ENCODE data around the gene MAPK4. TPM values are rescaled to one million over a fixed set of nuclear protein-coding genes. Genes with fewer than 3 reads are reported as not detected.

MAPK4 gene
- total RNA-seq, 2 donors from 2014 or later, result 2.0 to 3.8 TPM

- no peak for TF ChIP-seq CTCF (conservative IDR thresholded peaks at IDR 0.05)
- no peak for DNase-seq
- H3K9me3 Mint-ChIP-seq, result no peaks in the 10 kb centered on the region
- Histone ChIP-seq H3K27ac (ENCODE audit: low read depth, low read length) (no peak overlapping the region), H3K4me3 (ENCODE audit: low read length) (no peak overlapping the region), H3K9ac (ENCODE audit: extremely low read depth, low read length, poor library complexity, severe bottlenecking) (no peak overlapping the region), H3K36me3 (ENCODE audit: control insufficient read depth, insufficient read depth, low read length) (no peaks in the 10 kb centered on the region), H3K4me1 (ENCODE audit: control insufficient read depth, insufficient read depth, low read length) (no peaks in the 10 kb centered on the region), H3K9me3 (ENCODE audit: control insufficient read depth, low read length) (no peaks in the 10 kb centered on the region), H3K27me3 (ENCODE audit: control insufficient read depth, insufficient read depth, low read length, poor library complexity, severe bottlenecking) (no peaks in the 10 kb centered on the region)
- no peak overlapping the region for H3K27ac Mint-ChIP-seq
- no peaks in the 10 kb centered on the region for H3K27me3 Mint-ChIP-seq (ENCODE audit: insufficient read depth)
- no peaks in the 10 kb centered on the region for H3K4me1 Mint-ChIP-seq
- H3K4me3 Mint-ChIP-seq, result no peak overlapping the region
- WGBS, 2 experiments (ENCODE audit: insufficient coverage in 1 of 2, insufficient read length in 1 of 2), result 87 to 92% methylated on average over 6 to 10 of the region's 10 CpGs
- H3K36me3 Mint-ChIP-seq (ENCODE audit: low read depth), result no peaks in the 10 kb centered on the region
Observed at GRCh38 chr18:50727721-50728471, 168.0 kb downstream of the MAPK4 start.

DNA sequence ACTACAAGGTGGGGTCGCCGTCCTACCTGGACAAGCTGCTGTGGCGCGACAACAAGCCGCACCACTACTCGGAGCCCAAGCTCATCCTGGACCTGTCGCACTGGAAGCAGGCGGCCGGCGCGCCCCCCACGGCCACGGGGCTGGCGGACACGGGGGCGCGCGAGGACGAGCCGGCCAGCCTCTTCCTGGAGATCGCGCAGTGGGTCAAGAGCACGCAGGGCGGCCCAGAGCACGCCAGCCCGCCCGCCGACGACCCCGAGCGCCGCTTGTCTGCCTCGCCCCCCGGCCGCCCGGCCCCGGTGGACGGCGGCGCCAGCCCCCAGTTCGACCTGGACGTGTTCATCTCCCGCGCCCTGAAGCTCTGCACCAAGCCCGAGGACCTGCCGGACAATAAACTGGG is 169.5 kb downstream of the MAPK4 start:
- no peak for TF ChIP-seq CTCF (conservative IDR thresholded peaks at IDR 0.05)
- Mint-ChIP-seq H3K36me3 (ENCODE audit: low read depth) (no peaks in the 10 kb centered on the region), H3K4me1 (peaks cover 6% of the 10 kb centered on the region), H3K4me3 (no peak overlapping the region), H3K27ac (no peak overlapping the region), H3K27me3 (ENCODE audit: insufficient read depth) (no peaks in the 10 kb centered on the region), H3K9me3 (no peaks in the 10 kb centered on the region)
- DNase-seq, result no peak
- H3K4me1 ChIP-seq (ENCODE audit: control insufficient read depth, insufficient read depth, low read length), result no peaks in the 10 kb centered on the region
- H3K27me3 ChIP-seq (ENCODE audit: control insufficient read depth, insufficient read depth, low read length, poor library complexity, severe bottlenecking), result no peaks in the 10 kb centered on the region
- no peaks in the 10 kb centered on the region for H3K9me3 ChIP-seq (ENCODE audit: control insufficient read depth, low read length)
- no peaks in the 10 kb centered on the region for H3K36me3 ChIP-seq (ENCODE audit: control insufficient read depth, insufficient read depth, low read length)
- no peak overlapping the region for H3K27ac ChIP-seq (ENCODE audit: low read depth, low read length)
- no peak overlapping the region for H3K9ac ChIP-seq (ENCODE audit: extremely low read depth, low read length, poor library complexity, severe bottlenecking)
- WGBS, 2 experiments (ENCODE audit: insufficient coverage in 1 of 2, insufficient read length in 1 of 2), result 94 to 97% methylated on average over 19 to 46 of the region's 46 CpGs
- no peak overlapping the region for H3K4me3 ChIP-seq (ENCODE audit: low read length)

DNA sequence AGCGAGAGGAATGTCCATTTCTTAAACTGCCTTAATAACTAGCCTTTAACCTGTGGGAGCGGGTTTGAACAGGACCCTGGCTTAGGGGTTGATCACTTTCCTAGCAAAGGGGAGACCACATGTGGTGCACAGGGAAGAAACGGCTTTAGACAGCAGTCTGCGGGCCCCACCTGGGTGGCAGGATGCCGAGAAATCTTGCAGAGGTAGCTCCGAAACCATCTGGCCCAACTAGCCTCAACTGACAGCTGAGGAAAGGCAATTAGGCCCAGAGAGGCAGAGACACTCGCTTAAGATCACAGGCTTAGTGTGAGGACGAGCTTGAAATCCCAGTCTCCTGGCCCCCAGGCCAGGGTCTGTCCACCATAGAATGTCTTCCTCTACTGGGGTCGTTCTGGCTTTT is 170.1 kb downstream of the MAPK4 start:
- Histone ChIP-seq H3K4me3 (ENCODE audit: low read length) (no peak overlapping the region), H3K36me3 (ENCODE audit: control insufficient read depth, insufficient read depth, low read length) (no peaks in the 10 kb centered on the region), H3K27ac (ENCODE audit: low read depth, low read length) (no peak overlapping the region), H3K4me1 (ENCODE audit: control insufficient read depth, insufficient read depth, low read length) (no peaks in the 10 kb centered on the region), H3K9me3 (ENCODE audit: control insufficient read depth, low read length) (no peaks in the 10 kb centered on the region), H3K27me3 (ENCODE audit: control insufficient read depth, insufficient read depth, low read length, poor library complexity, severe bottlenecking) (no peaks in the 10 kb centered on the region), H3K9ac (ENCODE audit: extremely low read depth, low read length, poor library complexity, severe bottlenecking) (no peak overlapping the region)
- H3K9me3 Mint-ChIP-seq, result no peaks in the 10 kb centered on the region
- H3K27me3 Mint-ChIP-seq (ENCODE audit: insufficient read depth), result no peaks in the 10 kb centered on the region
- 94 to 96% methylated on average over 9 of the region's 9 CpGs for WGBS, 2 experiments (ENCODE audit: insufficient coverage in 1 of 2, insufficient read length in 1 of 2)
- H3K4me1 Mint-ChIP-seq, result peaks cover 8% of the 10 kb centered on the region
- no peak for DNase-seq
- H3K4me3 Mint-ChIP-seq, result no peak overlapping the region
- no peak overlapping the region for H3K27ac Mint-ChIP-seq
- no peak for TF ChIP-seq CTCF (conservative IDR thresholded peaks at IDR 0.05)
- no peaks in the 10 kb centered on the region for H3K36me3 Mint-ChIP-seq (ENCODE audit: low read depth)

All from endodermal cell (in vitro differentiated cells).